ENCODE data around the gene ERI3. TPM values are rescaled to one million over a fixed set of nuclear protein-coding genes. Genes with fewer than 3 reads are reported as not detected.

The ERI3 gene
- total RNA-seq, 1 experiment from 2014 or later: 83.4 TPM

DNA sequence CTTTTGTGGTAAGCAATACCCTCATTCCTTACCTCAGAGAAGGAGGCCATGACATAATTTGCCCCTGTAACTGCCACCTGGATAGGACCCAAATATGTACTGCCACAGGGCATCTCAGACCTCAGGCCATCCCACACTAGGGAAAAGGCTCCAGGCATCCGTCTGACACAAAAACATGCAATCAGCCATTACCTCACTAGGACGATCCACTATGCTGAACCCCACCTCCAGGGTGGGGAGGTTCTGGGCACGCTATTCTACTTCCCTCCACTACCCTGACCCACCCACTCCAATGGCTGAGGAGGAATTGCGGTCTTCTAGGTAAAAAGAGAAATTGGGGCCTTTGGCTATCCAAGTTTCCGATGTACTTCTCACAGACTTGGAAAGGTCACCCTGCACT, 53.6 kb downstream of the ERI3 start:
- H3K4me1 Mint-ChIP-seq (ENCODE audit: insufficient read depth, unreplicated experiment): no peaks in the 10 kb centered on the region
- BruUV-seq (replicated peaks): no TSS peak
- intact Hi-C loops (cut with micrococcal nuclease): no loop called here
- no peaks in the 10 kb centered on the region for H3K9me3 Mint-ChIP-seq (ENCODE audit: unreplicated experiment)
- POLR2A ChIA-PET: no interaction called here
- TF ChIP-seq CTCF (IDR thresholded peaks at IDR 0.05; ENCODE audit: unreplicated experiment): no peak
- H3K27ac Mint-ChIP-seq (ENCODE audit: low read depth, unreplicated experiment): no peak overlapping the region
- H3K36me3 Mint-ChIP-seq (ENCODE audit: insufficient read depth, unreplicated experiment): peaks cover 55% of the 10 kb centered on the region
- no peaks in the 10 kb centered on the region for H3K27me3 Mint-ChIP-seq (ENCODE audit: insufficient read depth, unreplicated experiment)
- DNase-seq (ENCODE audit: unreplicated experiment): no peak
- CTCF ChIA-PET: interaction anchor here (1.1 to 1.2 kb wide), 2 partner anchors 16 to 293 kb away, joined by 3 read pairs; no protein-coding TSS in a partner anchor
- H3K4me3 Mint-ChIP-seq (ENCODE audit: unreplicated experiment): no peak overlapping the region

DNA sequence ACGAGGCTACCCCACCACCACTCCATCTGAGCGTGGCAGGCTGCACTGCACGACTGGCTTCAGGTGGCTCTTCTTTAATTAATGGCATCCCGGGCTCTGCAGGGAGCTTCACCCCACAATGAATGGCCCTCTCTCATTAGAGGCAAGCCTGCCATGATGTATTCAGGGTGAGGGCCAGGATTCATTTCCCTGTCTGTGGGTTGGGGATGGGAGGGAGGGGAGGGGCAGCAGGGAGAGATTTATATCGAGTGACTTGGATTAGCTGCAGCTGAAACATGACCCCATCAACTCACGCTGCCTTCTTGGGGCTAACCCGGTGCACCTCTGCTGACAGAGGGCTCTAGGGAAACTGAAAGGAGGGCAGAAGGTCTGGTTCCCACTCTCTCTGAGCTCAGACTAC, 54.2 kb downstream of the ERI3 start:
- Mint-ChIP-seq H3K27me3 (ENCODE audit: insufficient read depth, unreplicated experiment) (no peaks in the 10 kb centered on the region), H3K9me3 (ENCODE audit: unreplicated experiment) (no peaks in the 10 kb centered on the region), H3K4me1 (ENCODE audit: insufficient read depth, unreplicated experiment) (no peaks in the 10 kb centered on the region), H3K4me3 (ENCODE audit: unreplicated experiment) (no peak overlapping the region), H3K27ac (ENCODE audit: low read depth, unreplicated experiment) (no peak overlapping the region), H3K36me3 (ENCODE audit: insufficient read depth, unreplicated experiment) (peaks cover 55% of the 10 kb centered on the region)
- intact Hi-C loops (cut with micrococcal nuclease): no loop called here
- CTCF ChIA-PET: interaction anchor here (0.6 to 1.2 kb wide), 4 partner anchors 8 to 294 kb away, joined by 3 read pairs; no protein-coding TSS in a partner anchor
- no TSS peak for BruUV-seq (replicated peaks)
- DNase-seq (ENCODE audit: unreplicated experiment): no peak
- POLR2A ChIA-PET: no interaction called here
- TF ChIP-seq CTCF (IDR thresholded peaks at IDR 0.05; ENCODE audit: unreplicated experiment): no peak

GRCh38 chr1:44297695-44298400, 57.2 kb downstream of the ERI3 start:
- Mint-ChIP-seq H3K4me1 (ENCODE audit: insufficient read depth, unreplicated experiment) (peaks cover 10% of the 10 kb centered on the region), H3K27ac (ENCODE audit: low read depth, unreplicated experiment) (no peak overlapping the region), H3K9me3 (ENCODE audit: unreplicated experiment) (no peaks in the 10 kb centered on the region), H3K36me3 (ENCODE audit: insufficient read depth, unreplicated experiment) (peaks cover 41% of the 10 kb centered on the region), H3K27me3 (ENCODE audit: insufficient read depth, unreplicated experiment) (no peaks in the 10 kb centered on the region), H3K4me3 (ENCODE audit: unreplicated experiment) (no peak overlapping the region)
- no peak for DNase-seq (ENCODE audit: unreplicated experiment)
- BruUV-seq (replicated peaks): no TSS peak
- intact Hi-C loops (cut with micrococcal nuclease): no loop called here
- ChIA-PET POLR2A (no interaction called here), CTCF (interaction anchor here (1.1 kb wide), 1 partner anchor 16 kb away, joined by 3 read pairs; no protein-coding TSS in a partner anchor)
- no peak for TF ChIP-seq CTCF (IDR thresholded peaks at IDR 0.05; ENCODE audit: unreplicated experiment)

- H3K4me3 Mint-ChIP-seq (ENCODE audit: unreplicated experiment): no peak overlapping the region
- peaks cover 37% of the 10 kb centered on the region for H3K36me3 Mint-ChIP-seq (ENCODE audit: insufficient read depth, unreplicated experiment)
- BruUV-seq (replicated peaks): no TSS peak
- peaks cover 10% of the 10 kb centered on the region for H3K4me1 Mint-ChIP-seq (ENCODE audit: insufficient read depth, unreplicated experiment)
- CTCF ChIA-PET: no interaction called here
- POLR2A ChIA-PET: interaction anchor here (0.6 to 1.5 kb wide), 3 partner anchors 9 to 143 kb away, joined by 3 read pairs; no protein-coding TSS in a partner anchor
- TF ChIP-seq CTCF (IDR thresholded peaks at IDR 0.05; ENCODE audit: unreplicated experiment): no peak
- DNase-seq (ENCODE audit: unreplicated experiment): no peak
- intact Hi-C loops (cut with micrococcal nuclease): no loop called here
- no peaks in the 10 kb centered on the region for H3K27me3 Mint-ChIP-seq (ENCODE audit: insufficient read depth, unreplicated experiment)
- no peaks in the 10 kb centered on the region for H3K9me3 Mint-ChIP-seq (ENCODE audit: unreplicated experiment)
- H3K27ac Mint-ChIP-seq (ENCODE audit: low read depth, unreplicated experiment): no peak overlapping the region
Observed at GRCh38 chr1:44296806-44297205, 58.3 kb downstream of the ERI3 start.
